HG02981 (cell line): ENCODE results near the gene ZNF536.

Source experiments
- ATAC-seq: cut with Tn5 transposase; IDR thresholded peaks from one replicate; pipeline ENCODE4 v1.9.1; 2021; ENCODE audit warnings: mild to moderate bottlenecking, moderate library complexity; ENCODE audit not compliant: unreplicated experiment

ZNF536 gene

GRCh38 chr19:30519607-30520205, 147.5 kb downstream of the ZNF536 start:
- ATAC-seq: no peak

GRCh38 chr19:30520735-30521479, 148.7 kb downstream of the ZNF536 start:
- no peak for ATAC-seq

- ATAC-seq: no peak
These were observed 149.8 kb downstream of the ZNF536 start for GRCh38 chr19:30521937-30522336.

- no peak for ATAC-seq
These were observed 150.2 kb downstream of the ZNF536 start for GRCh38 chr19:30522341-30522740.

GRCh38 chr19:30523791-30524190, 151.6 kb downstream of the ZNF536 start:
- no peak for ATAC-seq

- no peak for ATAC-seq
These were observed 153.2 kb downstream of the ZNF536 start for GRCh38 chr19:30525383-30525782.

GRCh38 chr19:30528919-30529318, 156.7 kb downstream of the ZNF536 start:
- no peak for ATAC-seq

- no peak for ATAC-seq
These were observed 157.7 kb downstream of the ZNF536 start for GRCh38 chr19:30529876-30530275.

GRCh38 chr19:30530751-30531150, 158.6 kb downstream of the ZNF536 start:
- ATAC-seq: no peak

GRCh38 chr19:30535011-30535410, 162.8 kb downstream of the ZNF536 start:
- no peak for ATAC-seq

GRCh38 chr19:30536975-30537374, 164.8 kb downstream of the ZNF536 start:
- ATAC-seq: no peak

- no peak for ATAC-seq
These were observed 167.1 kb downstream of the ZNF536 start for GRCh38 chr19:30539315-30539714.

GRCh38 chr19:30539981-30540380, 167.8 kb downstream of the ZNF536 start:
- no peak for ATAC-seq

GRCh38 chr19:30540761-30541160, 168.6 kb downstream of the ZNF536 start:
- no peak for ATAC-seq

GRCh38 chr19:30541575-30541974, 169.4 kb downstream of the ZNF536 start:
- ATAC-seq: no peak

GRCh38 chr19:30543243-30543945, 171.2 kb downstream of the ZNF536 start:
- no peak for ATAC-seq

GRCh38 chr19:30545752-30546151, 173.6 kb downstream of the ZNF536 start:
- no peak for ATAC-seq

- ATAC-seq: no peak
These were observed 174.1 kb downstream of the ZNF536 start for GRCh38 chr19:30546332-30546731.

- ATAC-seq: no peak
These were observed 175.1 kb downstream of the ZNF536 start for GRCh38 chr19:30547246-30547645.

- ATAC-seq: no peak
These were observed 177.0 kb downstream of the ZNF536 start for GRCh38 chr19:30549151-30549550.

- no peak for ATAC-seq
These were observed 179.1 kb downstream of the ZNF536 start for GRCh38 chr19:30551271-30551670.

GRCh38 chr19:30552593-30552992, 180.4 kb downstream of the ZNF536 start:
- no peak for ATAC-seq
